ENCODE results near the gene GNGT2.
A peak's percentile ranks its signal among the peaks of the same experiment; 100 is the strongest.
"Not testable (repeated sequence)": the region's sequence is repeated elsewhere in the genome, so short reads cannot be mapped to it uniquely, and the experiment has no call there.

Gene GNGT2

DNA sequence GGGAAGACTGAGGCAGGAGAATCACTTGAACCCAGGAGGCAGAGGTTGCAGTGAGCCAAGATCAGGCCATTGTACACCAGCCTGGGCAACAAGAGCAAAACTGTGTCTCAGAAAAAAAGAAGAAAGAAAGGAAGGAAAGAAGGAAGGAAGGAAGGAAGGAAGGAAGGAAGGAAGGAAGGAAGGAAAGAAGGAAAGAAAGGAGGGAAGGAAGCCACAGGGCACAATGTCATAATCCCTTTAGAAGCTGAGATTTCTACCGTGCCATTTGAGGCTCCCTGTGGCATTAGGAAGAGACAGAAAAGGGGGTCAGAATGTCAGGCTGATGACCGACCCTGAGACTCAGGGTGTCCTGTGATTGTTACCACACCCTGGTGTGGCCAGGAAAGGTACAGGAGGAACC lies 6.6 kb downstream of the GNGT2 start:
- DNase-seq: no peak

DNA sequence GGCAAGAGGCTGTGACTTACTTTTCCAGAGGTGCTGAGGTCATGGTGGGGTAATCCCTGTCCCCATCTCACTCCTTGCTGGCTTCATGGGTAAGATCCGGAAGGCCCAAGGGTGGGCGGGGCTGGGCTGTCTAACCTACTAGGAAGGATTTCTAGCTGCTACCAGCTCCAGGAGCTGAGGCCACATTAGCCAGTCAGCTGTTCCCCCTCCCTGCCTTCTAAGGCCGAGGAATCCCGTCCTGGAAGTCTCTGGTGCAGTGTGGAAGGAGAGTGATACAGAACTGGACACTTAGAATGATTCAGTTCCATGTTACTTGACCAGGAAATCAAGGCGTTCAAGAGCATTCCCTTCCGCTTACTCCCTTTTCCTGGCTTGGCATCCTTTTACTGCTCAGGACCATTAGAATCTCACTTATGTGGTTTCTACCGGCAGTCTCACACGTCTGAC lies 8.9 kb downstream of the GNGT2 start:
- DNase-seq: no peak

DNA sequence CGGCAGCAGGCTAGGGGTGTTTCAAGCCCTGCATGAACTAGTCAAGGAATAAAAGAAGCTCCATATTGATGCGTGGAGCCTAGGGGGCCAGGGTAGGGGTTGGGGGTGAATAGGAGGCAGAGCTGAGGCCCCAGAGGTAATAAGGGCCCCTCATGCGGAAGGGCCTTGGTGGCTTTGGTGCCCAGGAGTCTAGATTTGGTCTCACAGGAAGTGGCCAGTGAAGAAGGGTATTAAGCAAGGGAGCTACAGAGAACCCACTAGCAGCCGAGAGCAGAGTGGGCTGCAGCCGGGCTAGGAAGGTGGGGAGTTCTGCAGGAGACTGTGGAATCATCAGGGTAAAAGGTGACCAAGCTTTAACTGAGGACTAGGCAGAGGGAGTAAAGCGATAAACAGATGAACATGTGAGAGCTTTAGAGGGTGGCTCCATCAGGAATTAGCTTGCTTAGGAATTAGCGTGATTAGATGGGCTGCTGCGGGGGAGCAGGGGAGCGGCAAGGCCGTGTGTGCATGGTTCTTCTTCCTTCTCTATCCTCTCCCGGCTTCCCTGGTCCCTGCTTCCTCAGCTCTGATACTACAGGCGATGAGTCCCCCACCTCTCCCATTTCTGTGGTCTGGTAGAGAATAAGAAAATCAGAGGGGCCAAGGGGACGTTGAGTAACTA lies 9.8 kb downstream of the GNGT2 start:
- no peak for DNase-seq

DNA sequence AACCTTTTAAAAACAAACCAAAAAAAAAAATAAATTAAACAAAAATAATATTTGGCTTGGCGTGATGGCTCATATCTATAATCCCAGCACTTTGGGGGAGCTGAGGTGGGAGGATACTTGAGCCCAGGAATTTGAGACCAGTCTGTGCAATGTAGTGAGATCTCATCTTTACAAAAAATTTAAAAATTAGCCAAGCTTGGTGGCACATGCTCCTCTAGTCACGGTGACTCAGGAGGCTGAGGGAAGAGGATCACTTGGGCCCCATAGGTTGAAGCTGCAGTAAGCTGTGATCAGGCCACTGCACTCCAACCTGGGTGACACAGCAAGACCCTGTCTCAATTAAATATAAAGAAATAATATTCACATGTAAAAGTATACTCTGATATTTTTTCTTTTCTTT lies 12.2 kb downstream of the GNGT2 start:
- no peak for DNase-seq

DNA sequence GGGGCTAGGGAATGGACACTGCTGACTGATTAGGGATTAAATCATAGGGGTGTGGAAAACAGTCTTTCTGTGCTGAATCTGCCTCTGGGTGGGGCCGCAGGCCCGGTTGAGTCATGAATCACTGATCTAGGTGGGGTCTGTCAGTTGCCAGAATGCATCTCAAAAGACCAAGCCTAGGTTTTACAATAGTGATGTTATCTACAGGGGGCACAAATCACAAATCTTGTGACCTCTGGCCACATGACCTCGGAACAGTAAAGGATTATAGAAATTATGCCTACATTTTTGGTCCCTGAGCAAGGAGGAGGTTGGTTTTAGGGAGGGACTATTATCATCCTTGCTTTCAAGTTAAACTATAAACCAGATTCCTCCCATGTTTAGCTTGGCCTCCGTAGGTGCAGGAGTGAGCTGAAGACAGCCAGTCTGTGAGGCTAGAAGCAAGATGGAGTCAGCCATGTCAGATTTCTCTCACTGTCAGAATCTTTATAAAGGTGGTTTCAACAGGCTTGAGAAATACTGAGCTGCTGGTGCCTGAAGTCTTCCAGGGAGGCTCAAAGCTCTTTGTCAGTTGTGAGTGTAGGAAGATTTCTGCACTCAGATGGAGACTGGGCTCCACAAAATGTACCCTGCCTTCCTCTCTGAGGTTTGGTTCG lies 12.9 kb downstream of the GNGT2 start:
- no peak for DNase-seq

DNA sequence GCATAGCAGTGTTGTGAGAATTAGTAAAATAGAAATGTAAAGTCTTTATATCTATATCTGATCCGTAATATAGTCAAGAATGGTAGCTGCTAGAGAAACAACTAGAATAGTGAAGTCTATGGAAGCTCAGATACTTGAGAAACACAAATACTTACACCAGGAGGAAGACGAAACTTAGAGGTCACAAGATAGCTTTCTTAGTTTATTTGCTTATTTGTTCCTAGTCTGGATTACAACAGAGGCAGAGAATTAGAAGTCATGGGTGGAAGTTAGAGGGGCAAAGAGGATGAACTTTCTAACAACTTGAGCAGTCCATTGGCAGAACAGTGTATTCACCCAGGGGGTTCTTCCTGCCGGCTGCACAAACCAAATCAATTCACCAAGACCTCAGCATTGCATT lies 13.9 kb downstream of the GNGT2 start:
- no peak for DNase-seq

DNA sequence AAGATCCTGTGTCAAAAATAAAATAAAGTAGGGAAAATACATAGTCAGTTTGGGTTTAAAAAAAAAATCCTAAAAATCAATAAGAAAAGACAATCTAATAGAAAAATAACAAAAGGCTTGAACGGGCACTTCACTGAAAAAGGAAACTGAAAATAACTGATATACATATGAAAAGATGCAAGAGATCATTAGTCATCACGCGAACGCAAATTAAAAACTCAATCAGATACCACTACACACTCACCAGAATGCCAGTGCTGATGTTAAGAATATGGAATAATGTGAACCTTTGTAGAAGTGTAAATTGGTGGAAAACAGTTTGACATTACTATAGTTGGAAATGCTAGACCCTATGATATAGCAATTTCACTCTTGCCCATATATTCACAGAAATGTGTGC lies 14.6 kb downstream of the GNGT2 start:
- no peak for DNase-seq

DNA sequence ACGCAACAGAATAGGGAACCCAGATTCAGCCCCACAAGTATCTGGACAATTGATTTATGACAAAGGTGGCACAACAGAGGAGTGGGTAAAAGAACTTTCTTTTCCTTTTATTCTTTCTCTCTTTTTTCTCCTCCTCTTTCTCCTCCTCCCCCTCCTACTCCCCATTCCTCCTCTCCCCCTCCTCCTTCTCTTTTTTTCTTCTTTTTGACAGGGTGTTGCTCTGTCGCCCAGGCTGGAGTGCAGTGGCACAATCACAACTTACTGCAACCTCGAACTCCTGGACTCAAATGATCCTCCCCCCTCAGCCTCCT lies 16.1 kb downstream of the GNGT2 start:
- no peak for DNase-seq

DNA sequence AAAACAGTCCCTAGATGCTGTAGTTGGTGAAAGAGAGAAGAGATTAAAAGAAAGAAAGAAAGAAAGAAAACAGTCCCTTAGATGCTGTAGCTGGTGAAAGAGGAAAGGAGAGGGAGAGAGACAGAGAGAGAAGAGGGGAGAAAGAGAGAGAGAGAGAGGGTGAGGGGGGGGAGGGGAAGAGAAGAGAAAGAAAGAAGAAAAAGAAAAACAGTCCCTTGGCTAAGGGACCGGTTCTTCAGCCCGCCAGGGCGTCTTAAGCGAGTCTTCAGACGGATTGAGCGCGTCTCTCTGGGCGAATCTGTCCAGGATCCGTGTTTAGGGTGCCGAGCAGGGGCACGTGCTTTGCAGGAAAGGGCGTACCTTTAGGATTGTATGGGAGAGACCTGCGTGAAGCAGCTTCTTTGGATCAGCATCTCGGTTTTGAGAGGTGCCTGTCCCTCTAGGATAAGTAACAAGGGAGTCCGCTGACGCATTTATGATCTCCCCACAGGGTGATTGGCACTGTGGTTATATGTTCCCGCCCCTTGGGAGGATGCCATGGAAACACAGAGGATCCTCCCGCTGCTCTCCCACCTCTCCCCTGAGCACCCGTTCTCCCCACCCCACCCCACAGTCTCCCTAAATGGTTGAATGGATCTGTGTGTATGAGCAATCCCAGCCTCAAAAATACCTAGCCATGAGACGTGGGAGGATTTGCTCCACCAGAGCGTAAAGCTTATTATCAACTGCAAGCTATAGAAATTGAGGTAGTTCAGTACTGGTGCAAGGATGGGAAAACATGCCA lies 16.7 kb downstream of the GNGT2 start:
- DNase-seq: peak; percentile 36 to 40

DNA sequence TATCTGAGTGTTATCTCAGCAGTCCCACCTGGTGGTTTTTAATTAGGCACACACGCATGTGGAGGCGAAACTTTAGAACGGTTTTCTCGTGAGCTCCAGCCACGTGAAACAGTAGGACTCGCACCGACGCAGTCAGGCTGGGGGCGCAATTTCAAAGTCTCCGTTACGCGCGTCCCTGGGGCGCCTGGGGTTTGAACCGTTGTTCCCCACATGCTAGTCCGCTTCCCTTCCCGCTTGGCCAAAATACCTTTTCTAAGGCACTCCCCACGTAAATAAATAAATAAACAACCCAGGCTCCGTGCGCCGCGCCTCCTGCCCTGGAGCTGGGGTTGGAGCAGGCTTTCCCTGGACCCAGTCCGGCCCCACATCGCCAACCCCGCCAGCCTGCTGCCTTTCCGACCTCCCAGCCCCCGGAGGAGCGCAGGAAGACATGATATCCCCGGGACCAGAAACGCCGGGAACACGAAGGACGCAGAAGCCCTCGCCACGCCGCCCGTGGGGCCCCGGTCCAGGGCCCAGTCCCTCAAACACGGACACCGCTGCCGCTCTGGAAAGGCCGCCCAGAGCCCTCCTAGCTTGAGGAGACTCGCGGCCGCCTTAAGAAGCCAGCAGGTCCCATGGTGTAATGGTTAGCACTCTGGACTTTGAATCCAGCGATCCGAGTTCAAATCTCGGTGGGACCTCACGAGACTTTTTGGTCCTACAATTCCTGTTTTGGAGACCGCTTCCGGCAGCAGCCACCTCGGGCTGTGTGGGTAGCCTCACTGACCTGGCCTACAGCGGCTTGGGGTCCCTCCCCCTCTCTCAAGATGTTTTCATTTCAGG lies 18.2 kb downstream of the GNGT2 start:
- DNase-seq: peak; percentile 90 to 95

DNA sequence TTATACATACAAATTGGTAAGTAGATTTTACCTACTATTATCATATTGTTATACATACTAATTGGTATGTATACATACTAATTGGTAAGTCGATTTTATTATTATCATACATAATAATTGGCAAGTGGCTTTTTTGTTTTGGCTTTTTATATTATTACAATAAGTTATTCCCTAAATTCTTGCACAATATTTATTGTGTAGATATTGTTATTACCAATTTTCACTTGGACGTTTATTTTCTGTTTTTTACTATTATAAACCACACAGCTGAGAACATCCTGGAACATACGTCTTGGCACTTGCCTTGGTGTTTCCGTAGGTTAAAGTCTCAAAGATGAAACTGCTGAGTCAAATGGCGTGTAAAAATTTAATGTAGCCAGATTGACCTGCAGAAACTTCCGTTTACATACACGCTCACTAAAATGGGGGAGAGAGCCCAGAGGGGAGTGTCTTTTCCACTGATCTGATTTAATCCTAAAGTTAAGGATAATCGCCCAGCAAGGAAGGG lies 18.9 kb downstream of the GNGT2 start:
- DNase-seq: peak in 1 of 2 experiments; percentile 95

DNA sequence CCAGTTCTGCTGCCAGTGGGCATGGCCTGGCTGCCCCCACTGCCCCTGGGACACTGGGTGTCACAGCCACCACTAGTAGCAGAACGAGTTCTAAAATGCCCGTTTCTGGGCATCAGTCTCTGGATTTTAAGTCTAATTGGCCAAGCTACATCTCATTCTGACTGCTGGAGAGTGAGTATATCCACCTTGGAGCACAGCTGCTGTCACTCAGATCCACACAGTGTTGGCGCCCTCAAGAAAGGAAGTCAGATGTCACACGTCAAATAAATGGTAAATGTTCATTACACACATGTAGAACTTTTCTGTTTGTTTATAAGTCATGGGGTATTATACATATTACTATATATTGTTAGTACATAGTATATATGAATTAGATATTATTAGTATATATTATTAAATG lies 19.4 kb downstream of the GNGT2 start:
- peak in 1 of 2 experiments; percentile 22 for DNase-seq

DNA sequence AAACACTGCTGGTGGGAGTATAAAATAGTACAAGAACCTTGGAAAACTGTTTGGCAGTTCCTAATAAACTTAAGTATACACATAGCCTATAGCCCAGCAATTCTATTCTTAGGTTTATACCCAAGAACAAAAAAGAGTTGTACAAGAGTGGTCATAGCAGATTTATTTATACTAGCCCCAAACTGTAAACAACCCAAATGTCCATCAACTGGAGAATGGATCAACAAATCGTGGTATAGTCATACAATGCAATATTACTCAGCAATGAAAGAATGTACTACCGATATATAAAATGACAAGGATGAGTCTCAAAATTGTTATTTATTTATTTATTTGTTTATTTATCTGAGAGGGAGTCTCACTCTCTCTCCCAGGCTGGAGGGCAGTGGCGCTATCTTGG lies 23.1 kb downstream of the GNGT2 start:
- no peak for DNase-seq

DNA sequence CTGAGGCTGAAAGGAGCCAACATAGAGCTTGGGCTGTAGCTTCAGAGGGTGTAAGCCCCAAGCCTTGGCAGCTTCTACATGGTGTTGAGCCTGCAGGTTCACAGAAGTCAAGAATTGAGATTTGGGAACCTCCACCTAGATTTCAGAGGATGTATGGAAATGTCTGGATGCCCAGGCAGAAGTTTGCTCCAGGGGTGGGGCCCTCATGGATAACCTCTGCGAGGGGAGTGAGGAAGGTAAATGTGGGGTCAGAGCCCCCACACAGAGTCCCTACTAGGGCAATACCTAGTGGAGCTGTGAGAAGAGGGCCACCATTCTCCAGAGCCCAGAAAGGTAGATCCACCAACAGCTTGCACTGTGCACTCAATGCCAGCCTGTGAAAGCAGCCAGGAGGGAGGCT lies 25.0 kb downstream of the GNGT2 start:
- not testable (repeated sequence) for DNase-seq

DNA sequence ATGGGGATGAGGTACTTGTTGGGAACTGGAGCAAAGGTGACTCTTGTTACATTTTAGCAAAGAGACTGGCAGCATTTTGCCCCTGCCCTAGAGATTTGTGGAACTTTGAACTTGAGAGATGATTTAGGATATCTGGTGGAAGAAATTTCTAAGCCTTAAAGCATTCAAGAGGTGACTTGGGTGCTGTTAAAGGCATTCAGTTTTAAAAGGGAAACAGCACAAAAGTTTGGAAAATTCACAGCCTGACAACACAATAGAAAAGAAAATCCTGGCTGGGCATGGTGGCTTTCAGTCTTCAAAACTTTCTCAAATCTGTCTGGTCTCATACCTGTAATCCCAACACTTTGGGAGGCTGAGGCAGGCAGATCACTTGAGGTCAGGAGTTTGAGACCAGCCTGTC lies 25.9 kb downstream of the GNGT2 start:
- DNase-seq: not testable (repeated sequence)

DNA sequence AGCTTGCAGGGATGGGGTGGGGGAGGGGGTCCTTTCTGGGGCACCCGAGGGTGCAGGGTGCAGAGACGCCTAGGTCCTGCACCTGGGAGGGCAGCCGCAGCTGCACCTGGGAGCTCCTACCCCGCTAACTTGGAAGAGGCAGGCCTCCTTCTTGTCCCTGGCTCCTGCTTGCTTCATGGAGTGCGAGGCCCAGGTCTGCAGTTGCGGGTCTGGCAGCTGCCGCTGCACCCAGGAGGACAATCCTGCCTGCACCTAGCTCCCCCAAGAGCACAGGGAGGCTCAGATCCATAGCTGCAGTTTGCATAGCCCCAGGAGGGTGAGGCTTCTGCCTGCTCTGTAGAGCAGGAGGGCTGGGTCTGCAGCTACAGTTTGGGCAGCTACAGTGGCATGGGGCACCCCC lies 26.6 kb downstream of the GNGT2 start:
- DNase-seq: no peak

DNA sequence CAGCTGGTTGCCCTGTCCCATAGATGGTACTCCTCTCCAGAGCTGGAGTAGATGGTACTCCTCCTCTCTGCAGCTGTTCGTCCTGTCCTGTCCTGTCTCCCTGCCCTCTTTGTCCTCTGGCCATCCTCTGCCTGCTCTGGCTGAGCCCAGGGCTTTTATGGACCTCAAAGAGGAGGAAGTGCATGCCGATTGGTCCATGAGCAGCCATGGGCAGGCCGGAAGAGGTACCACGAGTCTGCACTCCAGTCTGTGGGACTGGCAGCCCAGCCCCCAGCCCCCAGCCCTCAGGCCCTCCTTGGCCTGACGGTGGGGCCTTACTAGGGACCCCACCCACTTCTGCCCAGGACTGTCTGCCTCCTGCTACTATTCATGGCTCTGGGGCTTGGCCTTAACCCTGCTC lies 27.0 kb downstream of the GNGT2 start:
- no peak for DNase-seq

DNA sequence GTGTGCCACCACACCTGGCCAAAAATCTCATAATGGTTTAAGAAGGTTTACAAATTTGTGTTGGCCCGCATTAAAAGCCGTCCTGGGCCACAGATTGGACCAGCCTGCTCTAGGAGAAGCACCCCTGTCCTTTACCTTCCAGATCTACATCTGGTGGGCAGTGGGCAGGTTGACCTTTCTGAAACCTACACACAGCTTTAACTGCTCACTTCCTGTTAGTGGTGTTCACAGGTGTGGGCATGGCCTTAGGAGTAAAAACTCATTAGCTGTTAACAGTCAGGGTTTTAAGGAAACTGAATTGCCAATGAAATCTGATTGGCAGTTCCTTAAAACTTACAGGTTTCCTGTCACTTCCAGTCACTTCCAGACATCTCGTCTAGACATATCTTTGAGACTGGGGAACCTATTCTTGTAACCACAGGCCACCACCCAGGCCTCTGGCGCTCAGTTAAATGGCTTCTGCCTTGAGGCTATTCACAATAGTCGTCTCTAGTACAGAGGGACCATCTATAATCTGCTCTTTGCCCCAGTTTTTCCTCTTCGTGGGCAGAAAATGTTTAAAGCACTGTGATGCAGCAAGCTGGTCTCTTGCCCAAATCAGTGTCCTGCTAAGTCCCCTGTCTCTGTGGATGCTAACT lies 29.3 kb downstream of the GNGT2 start:
- no peak for DNase-seq

DNA sequence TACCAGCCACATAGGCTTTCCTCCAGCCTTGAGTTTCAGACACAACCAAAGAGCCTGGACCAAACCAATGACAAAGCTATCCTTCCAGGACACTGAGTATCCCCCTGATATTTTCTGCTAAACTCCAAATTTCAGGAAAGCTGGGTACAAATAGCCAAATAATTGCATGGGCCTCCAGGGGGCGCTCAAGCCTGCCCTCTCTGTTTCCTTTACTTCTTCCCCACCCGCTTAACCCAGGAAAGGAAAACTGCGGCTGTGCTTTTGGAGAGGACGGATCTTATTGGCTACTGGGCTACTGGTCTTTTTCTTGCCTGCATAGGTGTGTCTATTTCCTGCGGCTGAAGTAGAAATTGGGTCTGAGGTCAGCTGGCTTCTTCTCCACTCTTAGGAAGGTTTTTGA lies 30.1 kb downstream of the GNGT2 start:
- peak; percentile 70 to 80 for DNase-seq

DNA sequence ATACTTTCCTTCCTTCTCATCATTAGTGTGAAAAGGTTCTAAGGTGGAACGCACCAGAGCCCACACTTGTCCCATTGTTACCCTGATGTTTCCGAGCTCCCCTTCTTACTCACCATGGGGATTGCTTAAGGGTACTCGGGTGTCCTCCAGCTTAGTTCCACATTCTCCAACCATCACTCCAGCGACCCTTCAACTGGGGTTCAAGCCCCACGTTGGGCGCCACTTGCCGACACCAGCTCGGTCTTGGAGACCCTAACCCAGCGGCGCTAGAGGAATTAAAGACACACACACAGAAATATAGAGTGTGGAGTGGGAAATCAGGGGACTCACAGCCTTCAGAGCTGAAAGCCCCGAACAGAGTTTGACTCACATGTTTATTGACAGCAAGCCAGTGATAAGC lies 34.4 kb downstream of the GNGT2 start:
- not testable (repeated sequence) for DNase-seq

DNA sequence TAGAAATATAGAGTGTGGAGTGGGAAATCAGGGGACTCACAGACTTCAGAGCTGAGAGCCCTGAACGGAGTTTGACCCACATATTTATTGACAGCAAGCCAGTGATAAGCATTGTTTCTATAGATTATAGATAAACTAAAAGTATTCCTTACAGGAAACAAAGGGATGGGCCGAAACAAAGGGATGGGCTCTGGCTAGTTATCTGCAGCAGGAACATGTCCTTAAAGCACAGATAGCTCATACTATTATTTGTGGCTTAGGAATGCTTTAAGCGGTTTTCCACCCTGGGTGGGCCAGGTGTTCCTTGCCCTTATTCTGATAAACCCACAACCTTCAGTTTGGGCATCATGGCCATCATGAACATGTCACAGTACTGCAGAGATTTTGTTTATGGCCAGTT lies 39.7 kb downstream of the GNGT2 start:
- not testable (repeated sequence) for DNase-seq

DNA sequence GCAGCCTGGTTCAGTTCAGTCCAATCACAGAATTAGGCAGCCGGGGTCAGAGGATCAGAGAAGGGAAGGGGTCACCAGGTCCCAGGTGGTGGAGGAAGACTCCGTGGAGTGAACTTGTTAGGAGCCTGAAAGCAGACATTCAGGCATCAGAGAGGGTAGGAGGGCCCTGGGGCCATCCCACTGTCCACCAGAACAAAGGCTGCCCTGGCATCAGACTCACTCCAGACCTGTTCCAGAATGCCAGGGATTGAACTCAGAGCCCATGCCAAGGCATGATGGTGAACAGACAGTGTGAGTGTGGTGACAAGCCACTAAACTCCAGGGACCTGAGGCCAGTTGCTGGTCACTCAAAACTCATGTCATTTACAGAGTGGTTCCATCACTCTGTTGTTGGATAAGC lies 40.2 kb downstream of the GNGT2 start:
- no peak for DNase-seq

DNA sequence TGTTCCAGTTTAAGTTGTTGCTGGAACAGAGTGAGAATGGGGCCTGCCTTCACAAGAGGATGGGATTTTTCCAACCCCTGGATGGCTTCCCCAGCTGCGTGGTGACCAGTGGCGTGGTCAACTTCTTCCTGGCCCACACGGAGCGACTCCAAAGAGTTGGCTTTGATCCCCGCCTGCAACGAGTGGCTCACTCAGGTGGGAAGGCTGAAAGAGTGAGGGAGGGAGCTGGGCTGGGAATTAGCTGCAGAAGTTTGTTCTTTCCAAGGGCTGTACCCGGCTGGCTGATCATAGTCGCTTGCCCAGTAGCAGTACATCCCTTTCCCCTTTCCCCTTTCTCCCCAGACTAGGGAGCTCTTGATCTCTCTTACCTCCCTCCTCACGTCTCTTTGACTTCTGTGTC lies 41.7 kb downstream of the GNGT2 start:
- DNase-seq: no peak
